Liver (tissue), 9 donors: ENCODE results near the gene SIK2. TPM values are rescaled to one million over a fixed set of nuclear protein-coding genes. Genes with fewer than 3 reads are reported as not detected.

ENCODE experiments used
- DNase-seq: peaks from one replicate; pipeline ENCODE4 v3.0.0-alpha.2; 2017; ENCODE audit warnings: low spot score
- H3K27ac ChIP-seq, 2 donors: one replicate each; pipeline ENCODE4 v1.7.0; 2013; ENCODE audit warnings: inconsistent platforms in 2 of 2, low read length in 2 of 2, control low read depth in 1 of 2, low read depth in 1 of 2, mild to moderate bottlenecking in 1 of 2
- H3K27me3 ChIP-seq, 4 donors: one replicate each; pipeline versions ENCODE4 v1.6.1 to v1.7.0; 2013; ENCODE audit warnings: low read length in 3 of 4, inconsistent platforms in 1 of 4, mild to moderate bottlenecking in 1 of 4, moderate library complexity in 1 of 4; ENCODE audit not compliant: control insufficient read depth in 4 of 4, insufficient read depth in 4 of 4
- H3K36me3 ChIP-seq, 4 donors: one replicate each; pipeline versions ENCODE4 v1.6.1 to v1.7.0; 2013; ENCODE audit warnings: low read length in 3 of 4, mild to moderate bottlenecking in 3 of 4, low read depth in 1 of 4, moderate library complexity in 1 of 4; ENCODE audit not compliant: control insufficient read depth in 4 of 4, insufficient read depth in 3 of 4
- H3K4me1 ChIP-seq, 4 donors: one replicate each; pipeline versions ENCODE4 v1.6.1 to v1.7.0; 2013; ENCODE audit warnings: low read length in 3 of 4, mild to moderate bottlenecking in 3 of 4, moderate library complexity in 1 of 4; ENCODE audit not compliant: control insufficient read depth in 4 of 4, insufficient read depth in 4 of 4
- H3K4me3 ChIP-seq, 3 donors: one replicate each; pipeline versions ENCODE4 v1.6.1 to v1.7.0; 2013; ENCODE audit warnings: low read length in 3 of 3, control low read depth in 1 of 3, low read depth in 1 of 3, mild to moderate bottlenecking in 1 of 3
- H3K9ac ChIP-seq, 2 donors: one replicate each; pipeline ENCODE4 v1.7.0; 2013; ENCODE audit warnings: low read length in 2 of 2, mild to moderate bottlenecking in 2 of 2, moderate library complexity in 2 of 2, control low read depth in 1 of 2, low read depth in 1 of 2
- H3K9me3 ChIP-seq, 4 donors: one replicate each; pipeline versions ENCODE4 v1.6.1 to v1.7.0; 2013; ENCODE audit warnings: low read length in 3 of 4; ENCODE audit not compliant: control insufficient read depth in 4 of 4
- EGR1 ChIP-seq, 2 donors: IDR thresholded peaks; 2 replicates each; pipeline ENCODE4 v1.6.1; 2016 to 2018; ENCODE audit warnings: antibody characterized with exemption in 2 of 2, low read depth in 2 of 2
- FOXA1 ChIP-seq: IDR thresholded peaks from 2 replicates; pipeline ENCODE4 v1.6.1; 2016; ENCODE audit warnings: antibody characterized with exemption
- FOXA2 ChIP-seq: IDR thresholded peaks from 2 replicates; pipeline ENCODE4 v1.6.1; 2016; ENCODE audit warnings: antibody characterized with exemption
- GABPA ChIP-seq, 2 donors: IDR thresholded peaks in 1 of 2; conservative IDR thresholded peaks in 1 of 2; 2 replicates each; pipeline ENCODE4 v1.6.1; 2016; ENCODE audit warnings: antibody characterized with exemption in 2 of 2, mild to moderate bottlenecking in 1 of 2, moderate library complexity in 1 of 2
- HNF4A ChIP-seq, 2 donors: conservative IDR thresholded peaks; 2 replicates each; pipeline ENCODE4 v1.6.1; 2016; ENCODE audit warnings: antibody characterized with exemption in 2 of 2, mild to moderate bottlenecking in 2 of 2
- HNF4G ChIP-seq: IDR thresholded peaks from 2 replicates; pipeline ENCODE4 v1.6.1; 2016; ENCODE audit warnings: antibody characterized with exemption
- JUND ChIP-seq, 2 donors: IDR thresholded peaks; 2 replicates each; pipeline ENCODE4 v1.6.1; 2016; ENCODE audit warnings: antibody characterized with exemption in 2 of 2
- NR2F2 ChIP-seq: IDR thresholded peaks from 2 replicates; pipeline ENCODE4 v1.6.1; 2016; ENCODE audit warnings: antibody characterized with exemption
- RAD21 ChIP-seq, 2 donors: IDR thresholded peaks; 2 replicates each; pipeline ENCODE4 v1.6.1; 2016; ENCODE audit warnings: antibody characterized with exemption in 2 of 2, mild to moderate bottlenecking in 2 of 2
- RXRA ChIP-seq, 2 donors: IDR thresholded peaks; 2 replicates each; pipeline ENCODE4 v1.6.1; 2017 to 2018; ENCODE audit warnings: antibody characterized with exemption in 2 of 2, mild to moderate bottlenecking in 1 of 2
- SP1 ChIP-seq: IDR thresholded peaks from 2 replicates; pipeline ENCODE4 v1.6.1; 2018; ENCODE audit warnings: antibody characterized with exemption, mild to moderate bottlenecking
- TAF1 ChIP-seq: conservative IDR thresholded peaks from 2 replicates; pipeline ENCODE4 v1.6.1; 2016; ENCODE audit warnings: antibody characterized with exemption, mild to moderate bottlenecking
- YY1 ChIP-seq: IDR thresholded peaks from 2 replicates; pipeline ENCODE4 v1.6.1; 2016; ENCODE audit warnings: antibody characterized with exemption, mild to moderate bottlenecking
- WGBS: extraction: QIAGEN DNeasy Blood & Tissue Kit; methylation state at CpG from one replicate; pipeline ENCODE4 v1.1.7; 2013; 5-methylcytosine and 5-hydroxymethylcytosine counted together
- polyA plus RNA-seq, 2 donors: library from polyadenylated mRNA; stranded (reverse) in 1 of 2; unstranded in 1 of 2; fragments of 200-250 nt in 1 of 2; fragments of >200 nt in 1 of 2; fragmentation: Nextera tagmentation in 1 of 2; extraction: Ambion mirVana in 1 of 2; gene quantifications; one replicate each; pipeline versions ENCODE4 v1.2.1 to v1.2.3, GENCODE V29; 2013 to 2015
- total RNA-seq, 2 donors: library from RNA; depleted of rRNA; stranded (reverse); fragments of >200 nt; gene quantifications; one replicate each; pipeline ENCODE4 v1.2.3, GENCODE V29; 2014
- TF ChIP-seq, protein P1 (sequence below): IDR thresholded peaks from 2 replicates; pipeline ENCODE4 v1.6.1; 2016; ENCODE audit warnings: antibody characterized with exemption
- TF ChIP-seq, protein P2 (sequence below): IDR thresholded peaks from 2 replicates; pipeline ENCODE4 v1.6.1; 2016; ENCODE audit warnings: antibody characterized with exemption, mild to moderate bottlenecking
- TF ChIP-seq, protein P3 (sequence below): IDR thresholded peaks from 2 replicates; pipeline ENCODE4 v1.6.1; 2016; ENCODE audit warnings: antibody characterized with exemption
- TF ChIP-seq, protein P4 (sequence below): IDR thresholded peaks from 2 replicates; pipeline ENCODE4 v1.6.1; 2016; ENCODE audit warnings: antibody characterized with exemption
- TF ChIP-seq, protein P5 (sequence below): fragments of 150-350 bp; IDR thresholded peaks from 2 replicates; pipeline ENCODE4 v1.5.1; 2017; ENCODE audit warnings: improper control_type of control experiment, low read depth, low read length; ENCODE audit not compliant: missing input control
- donor health status: healthy.
- donor health status: healthy.
- donor health status: healthy.
- donor health status: healthy.
- donor health status: healthy.

The SIK2 gene
- total and polyA plus RNA-seq, 4 donors: 6.5 to 15.0 (median 9.3) TPM

DNA sequence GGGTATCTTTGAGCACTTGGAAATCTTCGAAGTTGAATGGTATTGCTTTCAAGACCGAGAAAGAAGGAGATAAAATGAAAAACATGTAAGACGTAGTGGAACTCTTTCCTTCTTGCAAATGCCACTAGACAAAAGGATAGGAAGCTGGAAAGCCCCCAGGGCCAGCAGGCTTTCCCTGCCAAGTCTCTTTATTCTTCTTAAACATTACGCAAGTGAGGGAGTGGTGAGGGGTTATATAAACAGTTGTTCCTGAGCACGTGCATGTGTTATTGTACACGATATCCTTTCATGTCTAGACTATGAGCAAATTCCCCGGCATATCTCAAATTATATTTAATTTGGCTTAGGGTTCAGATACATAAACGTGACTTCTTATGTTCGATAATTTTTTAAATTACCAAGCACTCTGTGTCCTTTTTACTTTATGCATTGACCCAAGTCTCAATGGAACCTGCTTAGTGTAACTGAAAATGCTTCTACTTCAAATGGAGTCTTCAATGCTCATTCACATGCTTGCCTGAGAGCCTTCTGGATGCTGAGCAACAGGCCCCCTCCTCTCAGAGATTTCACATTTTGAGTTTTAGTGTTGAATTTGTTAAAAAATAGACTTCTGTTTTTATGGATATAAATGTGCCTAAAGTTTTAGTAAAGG is 104.9 kb downstream of the SIK2 start:
- Histone ChIP-seq H3K4me3 (no peak overlapping the region), H3K4me1 (peaks cover 0 to 5% (median 3%) of the 10 kb centered on the region in 4 donors)

More for the DNA sequence above, 104.9 kb downstream of the SIK2 start:
- no peaks in the 10 kb centered on the region for H3K9me3 ChIP-seq
- no peak for DNase-seq
- TF ChIP-seq FOXA1 (no peak), RXRA (IDR thresholded peaks at IDR 0.05) (peak; percentile 40 to 74), NR2F2 (peak; percentile 60), JUND (IDR thresholded peaks at IDR 0.05) (peak in 1 of 2 donors; percentile 55), HNF4G (no peak), RAD21 (IDR thresholded peaks at IDR 0.05) (peak; percentile 44 to 47), FOXA2 (peak; percentile 53), GABPA (IDR thresholded peaks at IDR 0.05 in 1 of 2, conservative IDR thresholded peaks at IDR 0.05 in 1 of 2) (no peak), HNF4A (conservative IDR thresholded peaks at IDR 0.05) (peak; percentile 27 to 52), EGR1 (IDR thresholded peaks at IDR 0.05; ENCODE audit: low read depth in 2 of 2) (no peak), SP1 (peak; percentile 10), YY1 (peak; percentile 47), TAF1 (no peak)
- TF ChIP-seq, protein P1, sequence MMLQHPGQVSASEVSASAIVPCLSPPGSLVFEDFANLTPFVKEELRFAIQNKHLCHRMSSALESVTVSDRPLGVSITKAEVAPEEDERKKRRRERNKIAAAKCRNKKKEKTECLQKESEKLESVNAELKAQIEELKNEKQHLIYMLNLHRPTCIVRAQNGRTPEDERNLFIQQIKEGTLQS: no peak
- TF ChIP-seq, protein P2, sequence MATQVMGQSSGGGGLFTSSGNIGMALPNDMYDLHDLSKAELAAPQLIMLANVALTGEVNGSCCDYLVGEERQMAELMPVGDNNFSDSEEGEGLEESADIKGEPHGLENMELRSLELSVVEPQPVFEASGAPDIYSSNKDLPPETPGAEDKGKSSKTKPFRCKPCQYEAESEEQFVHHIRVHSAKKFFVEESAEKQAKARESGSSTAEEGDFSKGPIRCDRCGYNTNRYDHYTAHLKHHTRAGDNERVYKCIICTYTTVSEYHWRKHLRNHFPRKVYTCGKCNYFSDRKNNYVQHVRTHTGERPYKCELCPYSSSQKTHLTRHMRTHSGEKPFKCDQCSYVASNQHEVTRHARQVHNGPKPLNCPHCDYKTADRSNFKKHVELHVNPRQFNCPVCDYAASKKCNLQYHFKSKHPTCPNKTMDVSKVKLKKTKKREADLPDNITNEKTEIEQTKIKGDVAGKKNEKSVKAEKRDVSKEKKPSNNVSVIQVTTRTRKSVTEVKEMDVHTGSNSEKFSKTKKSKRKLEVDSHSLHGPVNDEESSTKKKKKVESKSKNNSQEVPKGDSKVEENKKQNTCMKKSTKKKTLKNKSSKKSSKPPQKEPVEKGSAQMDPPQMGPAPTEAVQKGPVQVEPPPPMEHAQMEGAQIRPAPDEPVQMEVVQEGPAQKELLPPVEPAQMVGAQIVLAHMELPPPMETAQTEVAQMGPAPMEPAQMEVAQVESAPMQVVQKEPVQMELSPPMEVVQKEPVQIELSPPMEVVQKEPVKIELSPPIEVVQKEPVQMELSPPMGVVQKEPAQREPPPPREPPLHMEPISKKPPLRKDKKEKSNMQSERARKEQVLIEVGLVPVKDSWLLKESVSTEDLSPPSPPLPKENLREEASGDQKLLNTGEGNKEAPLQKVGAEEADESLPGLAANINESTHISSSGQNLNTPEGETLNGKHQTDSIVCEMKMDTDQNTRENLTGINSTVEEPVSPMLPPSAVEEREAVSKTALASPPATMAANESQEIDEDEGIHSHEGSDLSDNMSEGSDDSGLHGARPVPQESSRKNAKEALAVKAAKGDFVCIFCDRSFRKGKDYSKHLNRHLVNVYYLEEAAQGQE: peak; percentile 42
- TF ChIP-seq, protein P3, sequence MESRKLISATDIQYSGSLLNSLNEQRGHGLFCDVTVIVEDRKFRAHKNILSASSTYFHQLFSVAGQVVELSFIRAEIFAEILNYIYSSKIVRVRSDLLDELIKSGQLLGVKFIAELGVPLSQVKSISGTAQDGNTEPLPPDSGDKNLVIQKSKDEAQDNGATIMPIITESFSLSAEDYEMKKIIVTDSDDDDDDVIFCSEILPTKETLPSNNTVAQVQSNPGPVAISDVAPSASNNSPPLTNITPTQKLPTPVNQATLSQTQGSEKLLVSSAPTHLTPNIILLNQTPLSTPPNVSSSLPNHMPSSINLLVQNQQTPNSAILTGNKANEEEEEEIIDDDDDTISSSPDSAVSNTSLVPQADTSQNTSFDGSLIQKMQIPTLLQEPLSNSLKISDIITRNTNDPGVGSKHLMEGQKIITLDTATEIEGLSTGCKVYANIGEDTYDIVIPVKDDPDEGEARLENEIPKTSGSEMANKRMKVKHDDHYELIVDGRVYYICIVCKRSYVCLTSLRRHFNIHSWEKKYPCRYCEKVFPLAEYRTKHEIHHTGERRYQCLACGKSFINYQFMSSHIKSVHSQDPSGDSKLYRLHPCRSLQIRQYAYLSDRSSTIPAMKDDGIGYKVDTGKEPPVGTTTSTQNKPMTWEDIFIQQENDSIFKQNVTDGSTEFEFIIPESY: peak; percentile 61
- TF ChIP-seq, protein P4, sequence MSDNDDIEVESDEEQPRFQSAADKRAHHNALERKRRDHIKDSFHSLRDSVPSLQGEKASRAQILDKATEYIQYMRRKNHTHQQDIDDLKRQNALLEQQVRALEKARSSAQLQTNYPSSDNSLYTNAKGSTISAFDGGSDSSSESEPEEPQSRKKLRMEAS: peak; percentile 70
- TF ChIP-seq, protein P5, sequence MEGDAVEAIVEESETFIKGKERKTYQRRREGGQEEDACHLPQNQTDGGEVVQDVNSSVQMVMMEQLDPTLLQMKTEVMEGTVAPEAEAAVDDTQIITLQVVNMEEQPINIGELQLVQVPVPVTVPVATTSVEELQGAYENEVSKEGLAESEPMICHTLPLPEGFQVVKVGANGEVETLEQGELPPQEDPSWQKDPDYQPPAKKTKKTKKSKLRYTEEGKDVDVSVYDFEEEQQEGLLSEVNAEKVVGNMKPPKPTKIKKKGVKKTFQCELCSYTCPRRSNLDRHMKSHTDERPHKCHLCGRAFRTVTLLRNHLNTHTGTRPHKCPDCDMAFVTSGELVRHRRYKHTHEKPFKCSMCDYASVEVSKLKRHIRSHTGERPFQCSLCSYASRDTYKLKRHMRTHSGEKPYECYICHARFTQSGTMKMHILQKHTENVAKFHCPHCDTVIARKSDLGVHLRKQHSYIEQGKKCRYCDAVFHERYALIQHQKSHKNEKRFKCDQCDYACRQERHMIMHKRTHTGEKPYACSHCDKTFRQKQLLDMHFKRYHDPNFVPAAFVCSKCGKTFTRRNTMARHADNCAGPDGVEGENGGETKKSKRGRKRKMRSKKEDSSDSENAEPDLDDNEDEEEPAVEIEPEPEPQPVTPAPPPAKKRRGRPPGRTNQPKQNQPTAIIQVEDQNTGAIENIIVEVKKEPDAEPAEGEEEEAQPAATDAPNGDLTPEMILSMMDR: no peak
- H3K36me3 ChIP-seq: peaks cover 3 to 69% (median 65%) of the 10 kb centered on the region in 4 donors
- H3K9ac ChIP-seq: no peak overlapping the region
- no peaks in the 10 kb centered on the region for H3K27me3 ChIP-seq
- no peak overlapping the region for H3K27ac ChIP-seq
- 33% methylated on average over 9 of the region's 9 CpGs for WGBS
